Caco-2 (cell line): ENCODE data around the gene TNNI3K. TPM values are rescaled to one million over a fixed set of nuclear protein-coding genes. Genes with fewer than 3 reads are reported as not detected.

ENCODE experiments used
- BruUV-seq: library from RNA; stranded (reverse); fragments of 400-500 nt; replicated peaks from 2 replicates; lab custom pipeline; 2021; lab: Mats Ljungman, UMichigan
- CTCF ChIA-PET: fragments of 300-600 bp; sonication (Branson Sonifier 250); formaldehyde crosslinking; loops from one replicate; lab custom pipeline; 2022; ENCODE audit warnings: antibody characterized with exemption; lab: Charles Lee
- POLR2A ChIA-PET: fragments of 300-600 bp; sonication (Branson Sonifier 250); formaldehyde crosslinking; loops from one replicate; lab custom pipeline; 2022; ENCODE audit warnings: antibody characterized with exemption; lab: Charles Lee
- DNase-seq, 2 experiments: peaks; one replicate each; pipeline versions ENCODE4 v3.0.0 to v3.0.0-alpha.2; 2020 to 2022
- H3K27me3 ChIP-seq: replicated peaks from 2 replicates; pipeline ENCODE4 v1.6.0; 2011; ENCODE audit warnings: low read length; ENCODE audit not compliant: control insufficient read depth, insufficient read depth
- H3K36me3 ChIP-seq: 2 replicates; pipeline ENCODE4 v1.5.1; 2011; ENCODE audit warnings: low read length; ENCODE audit not compliant: control insufficient read depth, insufficient read depth
- H3K4me1 ChIP-seq: fragments of 250-450 bp; sonication (Bioruptor Pico); 2 replicates; pipeline ENCODE4 v1.5.1; 2020; ENCODE audit warnings: mild to moderate bottlenecking
- H3K4me3 ChIP-seq: 2 replicates; pipeline ENCODE4 v1.5.1; 2011; ENCODE audit warnings: low read depth, mild to moderate bottlenecking, control low read depth, low read length
- H3K9me3 ChIP-seq: fragments of 250-450 bp; sonication (Bioruptor Pico); 2 replicates; pipeline ENCODE4 v1.5.1; 2020; ENCODE audit warnings: mild to moderate bottlenecking, moderate library complexity
- H3K27ac Mint-ChIP-seq: one replicate; pipeline ENCODE4 v1.8.0; 2022; ENCODE audit warnings: mixed read lengths; ENCODE audit not compliant: unreplicated experiment
- H3K27me3 Mint-ChIP-seq: one replicate; pipeline ENCODE4 v1.8.0; 2022; ENCODE audit warnings: mixed read lengths; ENCODE audit not compliant: insufficient read depth, unreplicated experiment
- H3K36me3 Mint-ChIP-seq: one replicate; pipeline ENCODE4 v1.8.0; 2022; ENCODE audit warnings: mild to moderate bottlenecking, mixed read lengths; ENCODE audit not compliant: insufficient read depth, unreplicated experiment
- H3K4me1 Mint-ChIP-seq: one replicate; pipeline ENCODE4 v1.8.0; 2022; ENCODE audit warnings: low read depth, mixed read lengths; ENCODE audit not compliant: unreplicated experiment
- H3K4me3 Mint-ChIP-seq: one replicate; pipeline ENCODE4 v1.8.0; 2022; ENCODE audit warnings: mild to moderate bottlenecking, moderate library complexity, mixed read lengths; ENCODE audit not compliant: unreplicated experiment
- H3K9me3 Mint-ChIP-seq: one replicate; pipeline ENCODE4 v1.8.0; 2022; ENCODE audit warnings: mixed read lengths; ENCODE audit not compliant: unreplicated experiment
- intact Hi-C: fragments of 100-400 bp; cut with micrococcal nuclease; formaldehyde crosslinking; loops from one replicate; pipeline ENCODE4 v1.10.0; 2022; ENCODE audit not compliant: unreplicated experiment
- total RNA-seq: library from RNA; stranded (reverse); gene quantifications from 2 replicates; pipeline ENCODE4 v1.2.3, GENCODE V29; 2022
- TF ChIP-seq, protein P1 (sequence below), 2 experiments: fragments of 200-600 bp in 1 of 2; IDR thresholded peaks; 1 replicate in 1 of 2; 2 replicates in 1 of 2; pipeline versions ENCODE4 v1.5.1 to v1.8.0; 2011 to 2022; ENCODE audit warnings: antibody characterized with exemption in 1 of 2, control low read depth in 1 of 2, inconsistent platforms in 1 of 2, low read depth in 1 of 2, low read length in 1 of 2, mild to moderate bottlenecking in 1 of 2, moderate library complexity in 1 of 2; ENCODE audit not compliant: insufficient read depth in 1 of 2, severe bottlenecking in 1 of 2, unreplicated experiment in 1 of 2

TNNI3K gene
- total RNA-seq, 1 experiment from 2014 or later, result not detected

- Mint-ChIP-seq H3K36me3 (no peaks in the 10 kb centered on the region), H3K9me3 (no peaks in the 10 kb centered on the region), H3K27me3 (peaks cover 2% of the 10 kb centered on the region), H3K4me3 (no peak overlapping the region), H3K4me1 (no peaks in the 10 kb centered on the region), H3K27ac (no peak overlapping the region)
- intact Hi-C loops, result no loop called here
- Histone ChIP-seq H3K4me1 (no peaks in the 10 kb centered on the region), H3K36me3 (no peaks in the 10 kb centered on the region), H3K27me3 (no peaks in the 10 kb centered on the region), H3K4me3 (no peak overlapping the region), H3K9me3 (no peaks in the 10 kb centered on the region)
- CTCF ChIA-PET, result no interaction called here
- TF ChIP-seq, protein P1, sequence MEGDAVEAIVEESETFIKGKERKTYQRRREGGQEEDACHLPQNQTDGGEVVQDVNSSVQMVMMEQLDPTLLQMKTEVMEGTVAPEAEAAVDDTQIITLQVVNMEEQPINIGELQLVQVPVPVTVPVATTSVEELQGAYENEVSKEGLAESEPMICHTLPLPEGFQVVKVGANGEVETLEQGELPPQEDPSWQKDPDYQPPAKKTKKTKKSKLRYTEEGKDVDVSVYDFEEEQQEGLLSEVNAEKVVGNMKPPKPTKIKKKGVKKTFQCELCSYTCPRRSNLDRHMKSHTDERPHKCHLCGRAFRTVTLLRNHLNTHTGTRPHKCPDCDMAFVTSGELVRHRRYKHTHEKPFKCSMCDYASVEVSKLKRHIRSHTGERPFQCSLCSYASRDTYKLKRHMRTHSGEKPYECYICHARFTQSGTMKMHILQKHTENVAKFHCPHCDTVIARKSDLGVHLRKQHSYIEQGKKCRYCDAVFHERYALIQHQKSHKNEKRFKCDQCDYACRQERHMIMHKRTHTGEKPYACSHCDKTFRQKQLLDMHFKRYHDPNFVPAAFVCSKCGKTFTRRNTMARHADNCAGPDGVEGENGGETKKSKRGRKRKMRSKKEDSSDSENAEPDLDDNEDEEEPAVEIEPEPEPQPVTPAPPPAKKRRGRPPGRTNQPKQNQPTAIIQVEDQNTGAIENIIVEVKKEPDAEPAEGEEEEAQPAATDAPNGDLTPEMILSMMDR (IDR thresholded peaks at IDR 0.05; ENCODE audit: insufficient read depth in 1 of 2, low read depth in 1 of 2, low read length in 1 of 2, severe bottlenecking in 1 of 2, unreplicated experiment in 1 of 2), result no peak
- POLR2A ChIA-PET, result no interaction called here
- BruUV-seq, result no TSS peak
- no peak for DNase-seq
Observed at GRCh38 chr1:74496669-74497068, 261.5 kb downstream of the TNNI3K start.

GRCh38 chr1:74498901-74499300 lies 263.7 kb downstream of the TNNI3K start:
- ChIA-PET CTCF (no interaction called here), POLR2A (no interaction called here)
- H3K36me3 Mint-ChIP-seq, result no peaks in the 10 kb centered on the region
- H3K4me3 Mint-ChIP-seq, result no peak overlapping the region
- H3K27me3 ChIP-seq, result no peaks in the 10 kb centered on the region
- H3K27ac Mint-ChIP-seq, result no peak overlapping the region
- no peak overlapping the region for H3K4me3 ChIP-seq
- no peaks in the 10 kb centered on the region for H3K4me1 ChIP-seq
- no peaks in the 10 kb centered on the region for H3K9me3 Mint-ChIP-seq
- intact Hi-C loops, result no loop called here
- H3K9me3 ChIP-seq, result no peaks in the 10 kb centered on the region
- no peaks in the 10 kb centered on the region for H3K36me3 ChIP-seq
- TF ChIP-seq, protein P1 (IDR thresholded peaks at IDR 0.05; ENCODE audit: insufficient read depth in 1 of 2, low read depth in 1 of 2, low read length in 1 of 2, severe bottlenecking in 1 of 2, unreplicated experiment in 1 of 2), result no peak
- no TSS peak for BruUV-seq
- no peak for DNase-seq
- H3K27me3 Mint-ChIP-seq, result peaks cover 2% of the 10 kb centered on the region
- H3K4me1 Mint-ChIP-seq, result no peaks in the 10 kb centered on the region

DNA sequence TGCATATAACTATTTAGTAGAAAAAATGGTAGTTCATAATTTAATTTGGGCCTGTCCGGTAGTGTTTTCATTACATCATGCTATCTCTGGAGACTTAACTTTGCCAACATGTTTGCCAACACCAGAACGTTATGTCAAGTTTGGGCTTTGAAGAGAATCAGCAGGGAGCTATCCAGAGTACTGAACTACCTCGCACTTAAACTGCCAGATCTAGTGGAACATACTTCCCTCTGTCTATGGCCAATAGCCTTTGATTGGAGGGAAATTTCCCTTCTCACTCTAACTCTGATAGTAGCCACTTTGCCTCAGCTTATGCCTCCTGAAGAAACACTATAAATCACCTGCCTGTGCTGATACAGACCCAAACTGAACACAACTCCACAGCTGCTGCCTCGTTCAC lies 267.2 kb downstream of the TNNI3K start:
- peaks cover 3% of the 10 kb centered on the region for H3K27me3 Mint-ChIP-seq
- no peaks in the 10 kb centered on the region for H3K4me1 ChIP-seq
- no peaks in the 10 kb centered on the region for H3K9me3 Mint-ChIP-seq
- no peak overlapping the region for H3K4me3 ChIP-seq
- H3K27me3 ChIP-seq, result no peaks in the 10 kb centered on the region
- intact Hi-C loops, result loop anchor here (10.0 kb wide), 1 partner anchor 182 kb away; no protein-coding TSS in a partner anchor
- POLR2A ChIA-PET, result no interaction called here
- no peaks in the 10 kb centered on the region for H3K9me3 ChIP-seq
- no peaks in the 10 kb centered on the region for H3K4me1 Mint-ChIP-seq
- H3K27ac Mint-ChIP-seq, result no peak overlapping the region
- H3K36me3 ChIP-seq, result no peaks in the 10 kb centered on the region
- H3K36me3 Mint-ChIP-seq, result no peaks in the 10 kb centered on the region
- CTCF ChIA-PET, result no interaction called here
- H3K4me3 Mint-ChIP-seq, result no peak overlapping the region
- peak in 1 of 2 experiments; percentile 22 for DNase-seq
- TF ChIP-seq, protein P1 (IDR thresholded peaks at IDR 0.05; ENCODE audit: insufficient read depth in 1 of 2, low read depth in 1 of 2, low read length in 1 of 2, severe bottlenecking in 1 of 2, unreplicated experiment in 1 of 2), result no peak
- no TSS peak for BruUV-seq
